Stomach smooth muscle (tissue), 2 donors: ENCODE data around the gene COL23A1.

Experiments
- H3K27ac ChIP-seq: one replicate; pipeline ENCODE4 v1.7.0; 2013; ENCODE audit warnings: mild to moderate bottlenecking, low read length, inconsistent platforms
- H3K27me3 ChIP-seq, 2 donors: one replicate each; pipeline ENCODE4 v1.7.0; 2013; ENCODE audit warnings: low read length in 2 of 2; ENCODE audit not compliant: insufficient read depth in 2 of 2, control insufficient read depth in 1 of 2
- H3K36me3 ChIP-seq, 2 donors: one replicate each; pipeline ENCODE4 v1.7.0; 2013; ENCODE audit warnings: low read length in 2 of 2; ENCODE audit not compliant: control insufficient read depth in 2 of 2, insufficient read depth in 2 of 2
- H3K4me1 ChIP-seq: one replicate; pipeline ENCODE4 v1.7.0; 2013; ENCODE audit warnings: low read length; ENCODE audit not compliant: control insufficient read depth, insufficient read depth
- H3K4me3 ChIP-seq, 2 donors: one replicate each; pipeline ENCODE4 v1.7.0; 2013; ENCODE audit warnings: low read length in 2 of 2
- H3K9ac ChIP-seq, 2 donors: one replicate each; pipeline ENCODE4 v1.7.0; 2013; ENCODE audit warnings: low read length in 2 of 2, mild to moderate bottlenecking in 1 of 2
- H3K9me3 ChIP-seq, 2 donors: one replicate each; pipeline ENCODE4 v1.7.0; 2013; ENCODE audit warnings: low read length in 2 of 2; ENCODE audit not compliant: control insufficient read depth in 2 of 2
- donor health status: healthy.
- donor health status: Pancreatic carcinoma.

The COL23A1 gene

GRCh38 chr5:178236679-178237078, 353.5 kb downstream of the COL23A1 start:
- peaks cover 28% of the 10 kb centered on the region for H3K4me1 ChIP-seq

GRCh38 chr5:178236126-178236525, 354.1 kb downstream of the COL23A1 start:
- Histone ChIP-seq H3K4me1 (peaks cover 33% of the 10 kb centered on the region), H3K27me3 (no peaks in the 10 kb centered on the region), H3K9ac (no peak overlapping the region), H3K36me3 (peaks cover 0 to 1% of the 10 kb centered on the region in 2 donors), H3K9me3 (no peaks in the 10 kb centered on the region), H3K27ac (no peak overlapping the region), H3K4me3 (no peak overlapping the region)

More at GRCh38 chr5:178236679-178237078, 353.5 kb downstream of the COL23A1 start:
- no peak overlapping the region for H3K27ac ChIP-seq
- H3K36me3 ChIP-seq, result no peaks in the 10 kb centered on the region
- H3K4me3 ChIP-seq, result no peak overlapping the region
- no peaks in the 10 kb centered on the region for H3K27me3 ChIP-seq
- no peaks in the 10 kb centered on the region for H3K9me3 ChIP-seq
- no peak overlapping the region for H3K9ac ChIP-seq

- Histone ChIP-seq H3K27ac (no peak overlapping the region), H3K27me3 (no peaks in the 10 kb centered on the region), H3K9ac (peak overlapping the region in 1 of 2 donors; percentile 21), H3K4me1 (peaks cover 39% of the 10 kb centered on the region), H3K36me3 (peaks cover 0 to 2% of the 10 kb centered on the region in 2 donors), H3K4me3 (no peak overlapping the region), H3K9me3 (no peaks in the 10 kb centered on the region)
Measured at GRCh38 chr5:178235588-178235974, 354.6 kb downstream of the COL23A1 start.

GRCh38 chr5:178234750-178235587, 355.2 kb downstream of the COL23A1 start:
- Histone ChIP-seq H3K9me3 (no peaks in the 10 kb centered on the region), H3K9ac (peak overlapping the region in 1 of 2 donors; percentile 21), H3K4me1 (peaks cover 45% of the 10 kb centered on the region), H3K36me3 (peaks cover under 1 to 5% of the 10 kb centered on the region in 2 donors), H3K4me3 (no peak overlapping the region), H3K27ac (no peak overlapping the region), H3K27me3 (no peaks in the 10 kb centered on the region)

- Histone ChIP-seq H3K4me1 (peaks cover 48% of the 10 kb centered on the region), H3K27ac (no peak overlapping the region), H3K4me3 (no peak overlapping the region), H3K9me3 (no peaks in the 10 kb centered on the region), H3K27me3 (no peaks in the 10 kb centered on the region), H3K9ac (no peak overlapping the region), H3K36me3 (peaks cover 7 to 11% of the 10 kb centered on the region in 2 donors)
Measured at GRCh38 chr5:178234121-178234749, 356.0 kb downstream of the COL23A1 start.

- Histone ChIP-seq H3K4me1 (peaks cover 41% of the 10 kb centered on the region), H3K27me3 (no peaks in the 10 kb centered on the region), H3K9me3 (no peaks in the 10 kb centered on the region), H3K27ac (peak overlapping the region; percentile 89), H3K9ac (peak overlapping the region; percentile 85 to 86), H3K4me3 (peak overlapping the region; percentile 80 to 93), H3K36me3 (peaks cover 8 to 19% of the 10 kb centered on the region in 2 donors)
Measured at GRCh38 chr5:178232920-178233429, 357.2 kb downstream of the COL23A1 start.

- no peaks in the 10 kb centered on the region for H3K9me3 ChIP-seq
- H3K4me1 ChIP-seq, result peaks cover 41% of the 10 kb centered on the region
- peak within 1 kb of the TSS; percentile 89 for H3K27ac ChIP-seq
- peak within 1 kb of the TSS; percentile 80 to 93 for H3K4me3 ChIP-seq
- no peaks in the 10 kb centered on the region for H3K27me3 ChIP-seq
- peak within 1 kb of the TSS; percentile 86 to 88 for H3K9ac ChIP-seq
- peaks cover 15 to 25% of the 10 kb centered on the region in 2 donors for H3K36me3 ChIP-seq
Measured at GRCh38 chr5:178232124-178232919, 357.9 kb downstream of the COL23A1 start, which contains the start of gene PHYKPL. Gene PHYKPL, minus strand, starts transcription at chr5:178232802. Its CDS starts 252 bp downstream, at chr5:178232550.

GRCh38 chr5:178231539-178232123, 358.6 kb downstream of the COL23A1 start:
- peak overlapping the region; percentile 89 for H3K27ac ChIP-seq
- peaks cover 16 to 28% of the 10 kb centered on the region in 2 donors for H3K36me3 ChIP-seq
- H3K9me3 ChIP-seq, result no peaks in the 10 kb centered on the region
- peaks cover 38% of the 10 kb centered on the region for H3K4me1 ChIP-seq
- H3K4me3 ChIP-seq, result peak overlapping the region; percentile 80 to 93
- H3K9ac ChIP-seq, result peak overlapping the region; percentile 86 to 88
- no peaks in the 10 kb centered on the region for H3K27me3 ChIP-seq

GRCh38 chr5:178230879-178231538, 359.2 kb downstream of the COL23A1 start:
- Histone ChIP-seq H3K27me3 (no peaks in the 10 kb centered on the region), H3K9me3 (no peaks in the 10 kb centered on the region), H3K27ac (no peak overlapping the region), H3K4me3 (peak overlapping the region; percentile 80 to 93), H3K4me1 (peaks cover 33% of the 10 kb centered on the region), H3K36me3 (peaks cover 16 to 28% of the 10 kb centered on the region in 2 donors), H3K9ac (peak overlapping the region; percentile 86 to 88)
